Fibroblast of skin of right quadriceps (primary cell): ENCODE results near the gene SAFB2.
"Not testable (repeated sequence)": the region's sequence is repeated elsewhere in the genome, so short reads cannot be mapped to it uniquely, and the experiment has no call there.

Experiments
- DNase-seq: peaks from one replicate; pipeline ENCODE4 v3.0.0-alpha.2; 2013

SAFB2 gene

GRCh38 chr19:5632241-5632612 is 9.7 kb upstream of the SAFB2 start:
- no peak for DNase-seq

GRCh38 chr19:5631567-5632240 is 9.1 kb upstream of the SAFB2 start:
- no peak for DNase-seq

- no peak for DNase-seq
Observed at GRCh38 chr19:5628919-5629481, 6.4 kb upstream of the SAFB2 start.

- no peak for DNase-seq
Observed at GRCh38 chr19:5628461-5628860, 5.9 kb upstream of the SAFB2 start.

- DNase-seq, result peak; percentile 67
Observed at GRCh38 chr19:5627395-5627904, 4.9 kb upstream of the SAFB2 start.

- DNase-seq, result no peak
Observed at GRCh38 chr19:5625641-5626040, 3.1 kb upstream of the SAFB2 start.

GRCh38 chr19:5624741-5625278 is 2.2 kb upstream of the SAFB2 start:
- no peak for DNase-seq

GRCh38 chr19:5624018-5624663 is 1.6 kb upstream of the SAFB2 start:
- peak; percentile 20 for DNase-seq

GRCh38 chr19:5623397-5624017 is 931 bp upstream of the SAFB2 start:
- DNase-seq, result no peak

GRCh38 chr19:5621945-5622464 is 571 bp downstream of the SAFB2 start:
- DNase-seq, result no peak

GRCh38 chr19:5621311-5621944 is 1.1 kb downstream of the SAFB2 start:
- no peak for DNase-seq

GRCh38 chr19:5619946-5620345 is 2.6 kb downstream of the SAFB2 start:
- no peak for DNase-seq

GRCh38 chr19:5618591-5618990 is 4.0 kb downstream of the SAFB2 start:
- no peak for DNase-seq

GRCh38 chr19:5617080-5617479 is 5.5 kb downstream of the SAFB2 start:
- DNase-seq, result no peak

- DNase-seq, result peak; percentile 43
Observed at GRCh38 chr19:5615756-5616327, 6.7 kb downstream of the SAFB2 start.

GRCh38 chr19:5612891-5613865 is 9.4 kb downstream of the SAFB2 start:
- DNase-seq, result no peak

GRCh38 chr19:5609881-5610448 is 12.6 kb downstream of the SAFB2 start:
- DNase-seq, result no peak

GRCh38 chr19:5608766-5609165 is 13.8 kb downstream of the SAFB2 start:
- not testable (repeated sequence) for DNase-seq

- no peak for DNase-seq
Observed at GRCh38 chr19:5608291-5608690, 14.3 kb downstream of the SAFB2 start.
